Left colon (tissue), 2 donors: Measurements from ENCODE around the gene NDUFAF4. TPM values are rescaled to one million over a fixed set of nuclear protein-coding genes. Genes with fewer than 3 reads are reported as not detected.
"Not testable (repeated sequence)": the region's sequence is repeated elsewhere in the genome, so short reads cannot be mapped to it uniquely, and the experiment has no call there.

Experiments used
- ATAC-seq: fragments of 200-7000 bp; cut with Tn5 transposase; one replicate; pipeline ENCODE4 v1.9.1; 2020; ENCODE audit warnings: mild to moderate bottlenecking, moderate library complexity
- DNase-seq, 2 donors: peaks; one replicate each; pipeline ENCODE4 v3.0.0-alpha.2; 2020
- intact Hi-C, 2 donors: fragments of 100-400 bp; cut with DNase I in 1 of 2; cut with micrococcal nuclease in 1 of 2; formaldehyde crosslinking; loops; one replicate each; pipeline versions ENCODE4 v1.11.2 to v1.14.0; 2022; cut with DNase I, micrococcal nuclease
- total RNA-seq, 2 donors: library from RNA; stranded (reverse); fragmentation: NEBNext Ultra II Directional; extraction: Animal tissue kit (Norgen Biotek cat#: 25700); gene quantifications; one replicate each; pipeline ENCODE4 v1.2.1, GENCODE V29; 2021
- donor health status: DM: no; HTN: no; CAD: no.
- donor health status: DM: yes; HTN: yes; CAD: no.

Gene NDUFAF4
- total RNA-seq, 2 donors from 2014 or later: 41.3 to 43.3 TPM

DNA sequence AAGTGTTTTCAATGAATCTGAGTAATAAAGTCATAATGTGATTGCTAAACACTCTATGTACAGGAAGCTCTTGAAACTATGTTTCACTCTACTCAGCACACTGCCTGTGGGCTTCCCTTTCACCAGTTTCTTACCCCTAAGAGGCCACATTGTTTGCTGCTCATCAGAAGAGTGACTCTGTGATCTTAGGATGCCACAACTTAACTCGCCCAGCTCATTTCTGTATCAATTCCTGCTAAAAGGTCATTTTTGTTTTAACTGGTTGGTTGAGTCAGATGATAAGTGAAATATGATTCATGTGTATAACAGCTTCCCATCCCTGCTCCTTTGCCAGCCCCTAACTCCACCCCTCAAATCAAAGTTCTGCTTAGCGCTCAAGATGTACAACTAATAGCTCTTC is 9.8 kb upstream of the NDUFAF4 start:
- DNase-seq (no peak), ATAC-seq (no peak)
- intact Hi-C loops: no loop called here

- no peak for ATAC-seq
- intact Hi-C loops: no loop called here
- DNase-seq: no peak
Measured at GRCh38 chr6:96900873-96901272, 3.2 kb upstream of the NDUFAF4 start.

- intact Hi-C loops: loop anchor here in 1 of 2 donors (5.0 kb wide), 2 partner anchors 153 to 272 kb away; no protein-coding TSS in a partner anchor
- DNase-seq: no peak
Measured at GRCh38 chr6:96899451-96899998, 1.8 kb upstream of the NDUFAF4 start.

DNA sequence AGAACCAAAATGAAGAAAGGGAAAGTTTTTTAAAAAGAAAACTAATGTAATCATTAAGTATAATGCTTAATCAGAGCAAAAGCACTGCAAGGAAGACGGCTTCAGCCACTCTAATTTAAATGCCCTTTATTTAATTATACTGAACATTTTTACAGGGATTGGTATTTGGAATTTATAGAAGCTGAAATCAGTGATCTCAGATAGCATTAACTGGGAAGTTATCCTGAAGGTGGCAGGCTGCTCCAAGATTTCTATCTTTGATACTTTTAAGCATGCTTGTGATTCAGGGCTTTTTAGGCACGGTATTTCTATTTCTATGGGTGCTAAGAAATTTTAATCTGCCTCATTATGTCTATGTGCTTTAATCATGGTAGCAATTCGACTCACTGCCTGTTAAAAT is 1.3 kb upstream of the NDUFAF4 start:
- ATAC-seq (peak; percentile 29), DNase-seq (peak in 1 of 2 donors; percentile 34)
- intact Hi-C loops: loop anchor here in 1 of 2 donors (5.0 kb wide), 2 partner anchors 153 to 272 kb away; no protein-coding TSS in a partner anchor

More at GRCh38 chr6:96899451-96899998, 1.8 kb upstream of the NDUFAF4 start:
- ATAC-seq: no peak

- ATAC-seq: no peak
- no peak for DNase-seq
- intact Hi-C loops: loop anchor here in 1 of 2 donors (5.0 kb wide), 2 partner anchors 154 to 271 kb away; no protein-coding TSS in a partner anchor
Measured at GRCh38 chr6:96898241-96898851, 655 bp upstream of the NDUFAF4 start.

GRCh38 chr6:96889146-96889545 is 8.5 kb downstream of the NDUFAF4 start:
- intact Hi-C loops: loop anchor here in 1 of 2 donors (10.0 kb wide), 1 partner anchor 54 kb away; the partner anchor contains the start of gene GPR63
- no peak for ATAC-seq
- no peak for DNase-seq

GRCh38 chr6:96888745-96889144 is 8.9 kb downstream of the NDUFAF4 start:
- ATAC-seq (no peak), DNase-seq (no peak)
- intact Hi-C loops: loop anchor here in 1 of 2 donors (10.0 kb wide), 1 partner anchor 54 kb away; the partner anchor contains the start of gene GPR63

DNA sequence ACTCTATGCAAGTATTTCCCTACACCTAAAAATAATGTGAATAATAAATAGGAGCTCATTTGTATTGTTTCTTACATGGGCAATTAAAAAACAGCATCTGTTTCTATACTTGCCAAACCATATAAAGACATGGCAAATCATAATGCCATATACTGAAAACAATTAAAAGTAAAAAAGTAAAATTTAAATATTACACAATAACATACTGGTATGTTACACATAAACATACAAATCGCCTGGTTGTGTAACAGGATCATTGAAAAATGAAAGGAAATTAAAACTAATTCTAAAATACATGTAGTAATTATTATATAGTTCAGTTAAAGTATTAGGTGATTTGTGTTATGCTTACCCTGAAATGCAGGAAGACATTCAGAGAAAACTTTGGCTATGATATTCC is 11.2 kb downstream of the NDUFAF4 start:
- intact Hi-C loops: loop anchor here in 1 of 2 donors (10.0 kb wide), 1 partner anchor 52 kb away; the partner anchor contains the start of gene GPR63
- DNase-seq (no peak), ATAC-seq (no peak)

DNA sequence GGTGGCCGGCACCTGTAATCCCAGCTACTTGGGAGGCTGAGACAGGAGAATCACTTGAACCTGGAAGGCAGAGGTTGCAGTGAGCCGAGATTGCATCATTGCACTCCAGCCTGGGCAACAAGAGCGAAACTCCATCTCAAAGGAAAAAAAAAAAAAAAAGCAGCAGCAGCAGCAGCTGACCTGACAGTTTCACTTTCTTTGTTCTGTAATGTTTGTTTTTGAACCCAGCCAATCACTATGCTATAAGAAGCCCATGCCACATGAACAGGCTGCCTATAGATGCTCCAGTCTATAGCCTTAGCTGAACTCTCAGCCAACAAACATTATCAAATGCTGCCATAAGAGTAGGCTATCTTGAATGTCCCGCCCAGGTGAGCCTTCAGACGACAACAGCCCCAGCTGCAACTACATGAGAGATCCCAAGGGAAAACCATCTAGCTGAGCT is 12.5 kb downstream of the NDUFAF4 start:
- intact Hi-C loops: loop anchor here in 1 of 2 donors (10.0 kb wide), 1 partner anchor 50 kb away; the partner anchor contains the start of gene GPR63
- peak; percentile 40 for ATAC-seq
- DNase-seq: not testable (repeated sequence)

DNA sequence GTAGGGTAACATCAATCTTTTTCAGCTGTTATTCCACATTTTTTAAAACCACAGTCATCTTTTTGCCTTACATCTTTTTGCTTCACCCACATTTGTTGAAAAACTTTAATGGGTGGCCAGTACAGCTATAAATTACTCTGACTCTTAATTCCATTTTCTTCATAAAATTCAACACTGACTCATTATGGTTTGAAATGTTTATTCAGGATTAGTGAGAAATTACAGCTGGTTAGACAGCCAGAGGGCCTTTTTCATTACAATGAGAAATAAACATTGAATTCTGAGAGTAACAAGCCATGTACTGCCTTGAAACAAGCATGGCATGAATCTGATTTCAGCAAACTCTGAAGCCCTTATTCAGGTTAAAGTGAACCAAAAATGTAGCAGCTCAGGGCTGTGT is 19.5 kb downstream of the NDUFAF4 start:
- DNase-seq: no peak
- intact Hi-C loops: no loop called here
- ATAC-seq: no peak

- ATAC-seq (no peak), DNase-seq (no peak)
- intact Hi-C loops: no loop called here
Measured at GRCh38 chr6:96876886-96877545, 20.7 kb downstream of the NDUFAF4 start.

- intact Hi-C loops: no loop called here
- DNase-seq (no peak), ATAC-seq (no peak)
Measured at GRCh38 chr6:96872976-96873375, 24.7 kb downstream of the NDUFAF4 start.

DNA sequence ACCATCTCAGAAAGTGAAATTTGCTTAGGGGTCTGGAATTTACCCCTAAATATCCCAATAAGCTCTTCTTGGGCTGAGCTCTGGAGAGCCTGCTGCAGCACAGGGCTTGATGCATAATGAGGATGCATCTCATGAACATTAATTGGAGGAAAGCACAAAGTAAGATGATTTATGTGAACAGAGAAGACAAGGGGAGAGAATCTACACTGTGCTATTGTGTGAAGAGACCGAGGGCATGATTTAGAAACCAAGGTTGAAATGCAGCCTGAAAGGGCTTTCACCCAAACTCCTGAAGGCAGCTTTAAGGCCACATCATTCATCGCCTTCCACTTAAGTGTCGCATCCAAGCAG is 32.7 kb downstream of the NDUFAF4 start:
- no peak for ATAC-seq
- intact Hi-C loops: no loop called here
- no peak for DNase-seq

DNA sequence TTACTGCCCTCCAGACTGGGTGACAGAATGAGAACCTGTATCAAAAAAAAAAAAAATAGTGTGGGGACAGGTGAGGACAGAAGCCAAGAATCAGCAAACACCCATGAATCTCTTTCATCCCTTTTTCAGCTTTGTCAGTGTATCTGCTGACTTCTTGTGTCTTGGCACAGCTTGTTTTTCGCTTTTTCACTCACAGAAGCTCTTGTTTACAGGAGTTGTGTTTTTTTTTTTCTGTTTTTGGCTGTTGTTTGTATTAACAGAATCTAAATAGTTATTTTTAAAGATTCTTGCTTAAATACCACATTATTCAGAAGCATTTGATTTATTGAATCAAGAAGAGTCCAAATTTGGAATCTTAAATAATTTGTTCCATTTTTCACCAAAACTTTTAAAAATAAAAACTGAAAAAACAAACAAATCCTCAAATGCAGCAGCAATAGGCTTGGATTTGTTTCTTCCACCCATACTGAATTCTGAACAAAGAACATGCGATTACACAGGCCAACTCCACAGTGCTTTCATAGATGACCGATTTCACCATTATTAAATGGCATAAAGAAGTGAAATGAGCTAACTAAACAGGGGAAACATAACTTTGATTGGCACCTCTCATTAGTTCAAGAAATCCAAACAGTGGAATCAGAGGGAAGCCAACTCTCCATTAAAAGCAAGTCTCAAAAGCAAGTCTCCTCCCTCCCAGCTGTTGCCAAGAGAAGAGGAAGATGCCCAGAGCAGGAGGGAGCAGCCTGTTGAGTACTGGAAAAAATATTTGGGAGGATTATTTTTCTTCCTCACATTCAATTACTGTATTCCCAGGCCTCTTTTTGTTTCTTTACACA is 33.3 kb downstream of the NDUFAF4 start:
- DNase-seq (no peak), ATAC-seq (no peak)
- intact Hi-C loops: no loop called here

- intact Hi-C loops: no loop called here
- no peak for ATAC-seq
- DNase-seq: no peak
Measured at GRCh38 chr6:96862560-96862959, 35.1 kb downstream of the NDUFAF4 start.

- intact Hi-C loops: no loop called here
- no peak for ATAC-seq
- no peak for DNase-seq
Measured at GRCh38 chr6:96861588-96861987, 36.1 kb downstream of the NDUFAF4 start.

DNA sequence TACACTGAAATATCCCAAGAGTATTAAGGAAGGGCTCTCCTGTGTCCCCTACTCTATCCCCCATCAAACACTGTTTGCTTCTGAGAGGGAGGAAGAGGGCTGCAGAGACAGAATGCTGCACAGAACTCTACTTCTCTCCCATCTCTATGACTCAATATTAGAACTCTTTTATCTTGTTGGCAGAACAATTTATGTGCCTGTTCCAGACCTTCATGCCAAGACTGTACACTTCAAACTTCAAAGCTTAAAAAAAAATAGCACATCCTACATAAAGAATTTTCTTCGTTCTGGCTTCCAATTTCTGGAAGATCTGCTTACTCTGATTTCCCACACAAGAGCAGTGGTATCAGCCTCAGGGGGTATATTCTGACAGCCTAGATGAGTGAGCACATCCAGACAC is 40.8 kb downstream of the NDUFAF4 start:
- intact Hi-C loops: no loop called here
- ATAC-seq (no peak), DNase-seq (no peak)

DNA sequence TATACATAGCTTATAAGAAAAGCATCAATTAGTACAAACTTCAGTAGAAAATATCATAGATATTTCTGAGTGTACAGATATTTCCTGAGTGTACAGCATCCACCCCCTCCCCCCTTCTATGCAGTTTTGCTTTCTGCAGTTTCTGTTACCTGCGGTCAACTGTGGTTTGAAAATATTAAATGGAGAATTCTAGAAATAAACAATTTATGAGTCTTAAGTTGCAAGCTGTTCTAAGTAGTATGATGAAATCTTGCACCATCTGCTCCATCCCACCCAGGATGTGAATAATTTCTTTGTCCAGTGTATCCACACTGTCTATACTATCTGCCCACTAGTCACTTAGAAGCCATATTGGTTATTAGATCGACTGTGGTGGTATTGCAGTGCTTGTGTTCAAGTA is 44.6 kb downstream of the NDUFAF4 start:
- DNase-seq: no peak
- intact Hi-C loops: no loop called here

DNA sequence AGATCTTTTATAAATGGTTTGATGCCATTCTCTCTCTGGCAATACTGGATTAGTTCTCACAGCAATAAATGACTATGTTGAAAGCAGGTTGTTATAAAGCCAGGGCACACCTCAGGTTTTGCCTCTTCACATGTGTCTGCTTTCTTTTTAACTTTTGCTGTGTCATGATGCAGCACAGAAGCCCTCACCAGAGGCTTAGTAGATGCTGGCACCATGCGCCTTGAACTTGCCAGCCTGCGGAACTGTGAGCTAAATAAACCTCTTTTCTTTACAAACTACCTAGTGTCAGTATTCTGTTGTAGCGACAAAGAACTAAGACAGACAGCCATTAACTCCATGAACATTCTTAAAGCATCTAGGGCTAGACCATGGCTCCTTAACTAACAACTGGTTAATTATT is 45.1 kb downstream of the NDUFAF4 start:
- DNase-seq (no peak), ATAC-seq (no peak)
- intact Hi-C loops: no loop called here

More for the DNA sequence above, 44.6 kb downstream of the NDUFAF4 start:
- ATAC-seq: no peak
